HCT116 (cell line): ENCODE measurements around the gene SLBP. TPM values are rescaled to one million over a fixed set of nuclear protein-coding genes. Genes with fewer than 3 reads are reported as not detected.

ENCODE experiments used
- ATAC-seq: fragments of 200-7000 bp; cut with Tn5 transposase; 2 replicates; pipeline ENCODE4 v1.9.1; 2020; ENCODE audit warnings: mild to moderate bottlenecking, moderate library complexity
- BruUV-seq: library from RNA; stranded (reverse); fragments of 400-500 nt; replicated peaks from 2 replicates; lab custom pipeline; 2021; lab: Mats Ljungman, UMichigan
- CTCF ChIA-PET: fragments of 300-600 bp; sonication (Branson Sonifier 250); formaldehyde crosslinking; loops from one replicate; lab custom pipeline; 2021; ENCODE audit warnings: antibody characterized with exemption; lab: Charles Lee
- POLR2A ChIA-PET: fragments of 300-600, 350-600 bp; sonication (Branson Sonifier 250); formaldehyde crosslinking; loops from one replicate; lab custom pipeline; 2021; ENCODE audit warnings: antibody characterized with exemption; lab: Charles Lee
- RAD21 ChIA-PET, 2 experiments: fragments of 300-600 bp; sonication (Branson Sonifier 250); formaldehyde crosslinking; loops; one replicate each; lab custom pipeline; 2023; ENCODE audit warnings: low total read pairs in 2 of 2; ENCODE audit not compliant: uncharacterized antibody in 2 of 2, unreplicated experiment in 2 of 2, low non-redundant PET in 1 of 2; lab: Charles Lee
- DNase-seq: peaks from one replicate; pipeline ENCODE4 v3.0.0-alpha.2; 2010; ENCODE audit warnings: low read depth, low spot score
- H2AFZ ChIP-seq: fragments of 200-600 bp; shearing (Covaris generic), sonication (generic); 2 replicates; pipeline ENCODE4 v1.6.1; 2017; ENCODE audit warnings: low read depth, mixed run types, mixed read lengths, antibody characterized with exemption, low read length; ENCODE audit not compliant: poor library complexity, severe bottlenecking
- H3K27ac ChIP-seq: 2 replicates; pipeline ENCODE4 v1.5.1; 2012; ENCODE audit warnings: low read depth, low read length
- H3K27me3 ChIP-seq: fragments of 200-600 bp; sonication (generic); 2 replicates; pipeline ENCODE4 v1.6.1; 2016; ENCODE audit warnings: mixed run types, low read length, mixed read lengths; ENCODE audit not compliant: insufficient read depth
- H3K36me3 ChIP-seq, 2 experiments: fragments of 200-500 bp in 1 of 2; fragments of 200-600 bp in 1 of 2; sonication (Bioruptor generic) in 1 of 2; sonication (generic) in 1 of 2; 2 replicates each; pipeline versions ENCODE4 v1.5.1 to v1.6.1; 2014 to 2016; ENCODE audit warnings: low read length in 2 of 2, inconsistent platforms in 1 of 2, mixed read lengths in 1 of 2, mixed run types in 1 of 2; ENCODE audit not compliant: insufficient read depth in 2 of 2, control insufficient read depth in 1 of 2
- H3K4me1 ChIP-seq, 2 experiments: fragments of 200-600 bp in 1 of 2; sonication (generic) in 1 of 2; 2 replicates each; pipeline versions ENCODE4 v1.5.1 to v1.6.1; 2012 to 2017; ENCODE audit warnings: low read length in 2 of 2, inconsistent platforms in 1 of 2, mild to moderate bottlenecking in 1 of 2, mixed read lengths in 1 of 2, mixed run types in 1 of 2, moderate library complexity in 1 of 2; ENCODE audit not compliant: insufficient read depth in 2 of 2, control insufficient read depth in 1 of 2
- H3K4me2 ChIP-seq: fragments of 200-600 bp; sonication (generic); 2 replicates; pipeline ENCODE4 v1.6.1; 2017; ENCODE audit warnings: mixed run types, low read length, mixed read lengths
- H3K4me3 ChIP-seq, 2 experiments: fragments of 200-600 bp in 1 of 2; sonication (generic) in 1 of 2; replicated peaks in 1 of 2; 2 replicates each; pipeline ENCODE4 v1.5.1; 2011 to 2016; ENCODE audit warnings: low read length in 2 of 2, control low read depth in 1 of 2, low read depth in 1 of 2, mild to moderate bottlenecking in 1 of 2, mixed read lengths in 1 of 2, mixed run types in 1 of 2
- H3K79me2 ChIP-seq: fragments of 200-600 bp; sonication (generic); 2 replicates; pipeline ENCODE4 v1.6.1; 2017; ENCODE audit warnings: mild to moderate bottlenecking, mixed run types, low read length, moderate library complexity, mixed read lengths; ENCODE audit not compliant: insufficient read depth
- H3K9ac ChIP-seq: fragments of 200-600 bp; sonication (generic); 2 replicates; pipeline ENCODE4 v1.6.1; 2016; ENCODE audit warnings: low read length, mixed read lengths
- H3K9me2 ChIP-seq: fragments of 200-600 bp; sonication (generic), shearing (Covaris generic); 2 replicates; pipeline ENCODE4 v1.6.1; 2017; ENCODE audit warnings: mixed run types, mild to moderate bottlenecking, moderate library complexity; ENCODE audit not compliant: insufficient read depth
- H3K9me3 ChIP-seq, 2 experiments: fragments of 200-500 bp in 1 of 2; fragments of 200-600 bp in 1 of 2; sonication (Bioruptor generic) in 1 of 2; sonication (generic) in 1 of 2; 2 replicates each; pipeline ENCODE4 v1.6.1; 2014 to 2017; ENCODE audit warnings: low read length in 2 of 2, mixed read lengths in 2 of 2, inconsistent platforms in 1 of 2, low read depth in 1 of 2, mild to moderate bottlenecking in 1 of 2, mixed run types in 1 of 2, moderate library complexity in 1 of 2; ENCODE audit not compliant: control insufficient read depth in 1 of 2, insufficient read depth in 1 of 2
- H4K20me1 ChIP-seq: fragments of 200-600 bp; sonication (generic), shearing (Covaris generic); 2 replicates; pipeline ENCODE4 v1.6.1; 2017; ENCODE audit warnings: mixed run types, mild to moderate bottlenecking, moderate library complexity; ENCODE audit not compliant: insufficient read depth
- EGR1 ChIP-seq: IDR thresholded peaks from 2 replicates; pipeline ENCODE4 v1.6.1; 2012; ENCODE audit warnings: low read depth
- ELF1 ChIP-seq: IDR thresholded peaks from 2 replicates; pipeline ENCODE4 v1.6.1; 2012; ENCODE audit warnings: low read depth, borderline replicate concordance
- EZH2phosphoT487 ChIP-seq: fragments of 200-600 bp; IDR thresholded peaks from 2 replicates; pipeline ENCODE4 v1.6.1; 2018; ENCODE audit warnings: antibody characterized with exemption, borderline replicate concordance
- FOSL1 ChIP-seq: IDR thresholded peaks from 2 replicates; pipeline ENCODE4 v1.6.1; 2012; ENCODE audit warnings: low read depth
- POLR2A ChIP-seq: IDR thresholded peaks from 2 replicates; pipeline ENCODE4 v1.7.0; 2011; ENCODE audit warnings: borderline replicate concordance; ENCODE audit not compliant: insufficient read depth, insufficient read length; ENCODE audit errors: extremely low read depth
- RAD21 ChIP-seq: IDR thresholded peaks from 2 replicates; pipeline ENCODE4 v1.6.1; 2012; ENCODE audit warnings: low read depth, mild to moderate bottlenecking
- REST ChIP-seq: IDR thresholded peaks from 2 replicates; pipeline ENCODE4 v1.6.1; 2012; ENCODE audit warnings: low read depth
- SRF ChIP-seq: IDR thresholded peaks from 2 replicates; pipeline ENCODE4 v1.6.1; 2012; ENCODE audit warnings: low read depth
- ZBTB33 ChIP-seq: IDR thresholded peaks from 2 replicates; pipeline ENCODE4 v1.6.1; 2011; ENCODE audit warnings: mild to moderate bottlenecking, low read length, moderate library complexity; ENCODE audit not compliant: insufficient replicate concordance; ENCODE audit errors: extremely low read depth
- intact Hi-C: fragments of 100-400 bp; cut with micrococcal nuclease; formaldehyde crosslinking; loops from 2 replicates; pipeline ENCODE4 v1.10.0; 2022
- total RNA-seq: library from RNA; stranded (reverse); gene quantifications from one replicate; pipeline ENCODE4 v1.2.1, GENCODE V29; 2021; ENCODE audit not compliant: unreplicated experiment
- TF ChIP-seq, protein P1 (sequence below): IDR thresholded peaks from 2 replicates; pipeline ENCODE4 v1.6.1; 2012

The SLBP gene
- total RNA-seq, 1 experiment from 2014 or later: 101 TPM

GRCh38 chr4:1648962-1649361 is 63.2 kb downstream of the SLBP start:
- no TSS peak for BruUV-seq
- Histone ChIP-seq H3K27ac (no peak overlapping the region), H3K4me1 (no peaks in the 10 kb centered on the region), H3K4me3 (no peak overlapping the region), H3K4me2 (no peak overlapping the region), H3K36me3 (no peaks in the 10 kb centered on the region), H3K9me3 (no peaks in the 10 kb centered on the region), H2AFZ (no peak overlapping the region), H3K79me2 (no peaks in the 10 kb centered on the region), H4K20me1 (no peaks in the 10 kb centered on the region), H3K27me3 (no peaks in the 10 kb centered on the region), H3K9me2 (no peaks in the 10 kb centered on the region), H3K9ac (no peak overlapping the region)
- POLR2A ChIA-PET: no interaction called here
- ATAC-seq (no peak), DNase-seq (no peak)
- intact Hi-C loops: no loop called here
- TF ChIP-seq REST (no peak), RAD21 (no peak), ELF1 (no peak), POLR2A (no peak), EZH2phosphoT487 (no peak), SRF (no peak), EGR1 (no peak), FOSL1 (no peak), ZBTB33 (no peak)
- TF ChIP-seq, protein P1, sequence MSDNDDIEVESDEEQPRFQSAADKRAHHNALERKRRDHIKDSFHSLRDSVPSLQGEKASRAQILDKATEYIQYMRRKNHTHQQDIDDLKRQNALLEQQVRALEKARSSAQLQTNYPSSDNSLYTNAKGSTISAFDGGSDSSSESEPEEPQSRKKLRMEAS: no peak
- CTCF ChIA-PET: no interaction called here
- RAD21 ChIA-PET: no interaction called here
